Measurements from ENCODE around the gene RRP36. TPM values are rescaled to one million over a fixed set of nuclear protein-coding genes. Genes with fewer than 3 reads are reported as not detected.

Gene RRP36
- total and polyA plus RNA-seq, 2 of the 8 experiments (the other 6 are each of a cell fraction or from before 2014, with no cell fraction given): 33.9 to 92.3 TPM

DNA sequence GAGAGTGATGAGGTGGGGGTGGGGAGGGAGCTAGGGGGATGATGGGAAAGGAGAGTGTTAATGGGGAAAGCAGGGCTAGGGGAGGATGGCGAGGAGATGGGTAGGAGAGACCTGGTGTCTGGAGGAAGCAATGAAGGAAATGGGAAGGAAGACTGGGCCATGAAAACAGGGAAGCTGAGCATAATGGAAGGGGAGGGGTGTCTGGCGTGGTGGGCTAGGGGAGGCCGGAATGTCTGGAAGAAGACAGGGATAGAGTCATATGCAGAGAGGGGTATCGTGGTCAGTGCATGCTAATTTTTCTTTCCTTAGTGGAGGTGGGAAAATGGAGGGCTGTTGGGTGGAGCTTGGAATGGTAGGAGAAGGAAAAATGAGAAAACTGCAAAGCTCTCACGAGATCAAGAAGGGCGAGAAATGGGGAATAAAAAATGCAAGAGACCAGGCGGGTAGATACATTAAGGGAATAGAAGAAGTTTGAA lies 7.0 kb upstream of the RRP36 start (continued):
- TF ChIP-seq NANOG (IDR thresholded peaks at IDR 0.05; ENCODE audit: insufficient read depth, low read depth, low read length, poor library complexity, severe bottlenecking) (no peak), RFX5 (IDR thresholded peaks at IDR 0.05; ENCODE audit: borderline replicate concordance, low read depth, low read length) (no peak), BRCA1 (IDR thresholded peaks at IDR 0.05; ENCODE audit: low read depth, low read length) (no peak), YY1 (IDR thresholded peaks at IDR 0.05; ENCODE audit: low read depth, low read length) (peak; percentile 34; the same call in 1 of the 2 replicates), KDM4A (IDR thresholded peaks at IDR 0.05; ENCODE audit: low read depth, low read length, severe bottlenecking) (peak; percentile 17), SAP30 (IDR thresholded peaks at IDR 0.05; ENCODE audit: insufficient read depth, insufficient replicate concordance, low read length) (no peak), CTBP2 (IDR thresholded peaks at IDR 0.05; ENCODE audit: borderline replicate concordance, insufficient read depth, insufficient read length, low read length) (no peak), SIRT6 (IDR thresholded peaks at IDR 0.05; ENCODE audit: low read length) (no peak), CBX5 (IDR thresholded peaks at IDR 0.05; ENCODE audit: low read depth, low read length) (no peak)
- TF ChIP-seq, protein P1, sequence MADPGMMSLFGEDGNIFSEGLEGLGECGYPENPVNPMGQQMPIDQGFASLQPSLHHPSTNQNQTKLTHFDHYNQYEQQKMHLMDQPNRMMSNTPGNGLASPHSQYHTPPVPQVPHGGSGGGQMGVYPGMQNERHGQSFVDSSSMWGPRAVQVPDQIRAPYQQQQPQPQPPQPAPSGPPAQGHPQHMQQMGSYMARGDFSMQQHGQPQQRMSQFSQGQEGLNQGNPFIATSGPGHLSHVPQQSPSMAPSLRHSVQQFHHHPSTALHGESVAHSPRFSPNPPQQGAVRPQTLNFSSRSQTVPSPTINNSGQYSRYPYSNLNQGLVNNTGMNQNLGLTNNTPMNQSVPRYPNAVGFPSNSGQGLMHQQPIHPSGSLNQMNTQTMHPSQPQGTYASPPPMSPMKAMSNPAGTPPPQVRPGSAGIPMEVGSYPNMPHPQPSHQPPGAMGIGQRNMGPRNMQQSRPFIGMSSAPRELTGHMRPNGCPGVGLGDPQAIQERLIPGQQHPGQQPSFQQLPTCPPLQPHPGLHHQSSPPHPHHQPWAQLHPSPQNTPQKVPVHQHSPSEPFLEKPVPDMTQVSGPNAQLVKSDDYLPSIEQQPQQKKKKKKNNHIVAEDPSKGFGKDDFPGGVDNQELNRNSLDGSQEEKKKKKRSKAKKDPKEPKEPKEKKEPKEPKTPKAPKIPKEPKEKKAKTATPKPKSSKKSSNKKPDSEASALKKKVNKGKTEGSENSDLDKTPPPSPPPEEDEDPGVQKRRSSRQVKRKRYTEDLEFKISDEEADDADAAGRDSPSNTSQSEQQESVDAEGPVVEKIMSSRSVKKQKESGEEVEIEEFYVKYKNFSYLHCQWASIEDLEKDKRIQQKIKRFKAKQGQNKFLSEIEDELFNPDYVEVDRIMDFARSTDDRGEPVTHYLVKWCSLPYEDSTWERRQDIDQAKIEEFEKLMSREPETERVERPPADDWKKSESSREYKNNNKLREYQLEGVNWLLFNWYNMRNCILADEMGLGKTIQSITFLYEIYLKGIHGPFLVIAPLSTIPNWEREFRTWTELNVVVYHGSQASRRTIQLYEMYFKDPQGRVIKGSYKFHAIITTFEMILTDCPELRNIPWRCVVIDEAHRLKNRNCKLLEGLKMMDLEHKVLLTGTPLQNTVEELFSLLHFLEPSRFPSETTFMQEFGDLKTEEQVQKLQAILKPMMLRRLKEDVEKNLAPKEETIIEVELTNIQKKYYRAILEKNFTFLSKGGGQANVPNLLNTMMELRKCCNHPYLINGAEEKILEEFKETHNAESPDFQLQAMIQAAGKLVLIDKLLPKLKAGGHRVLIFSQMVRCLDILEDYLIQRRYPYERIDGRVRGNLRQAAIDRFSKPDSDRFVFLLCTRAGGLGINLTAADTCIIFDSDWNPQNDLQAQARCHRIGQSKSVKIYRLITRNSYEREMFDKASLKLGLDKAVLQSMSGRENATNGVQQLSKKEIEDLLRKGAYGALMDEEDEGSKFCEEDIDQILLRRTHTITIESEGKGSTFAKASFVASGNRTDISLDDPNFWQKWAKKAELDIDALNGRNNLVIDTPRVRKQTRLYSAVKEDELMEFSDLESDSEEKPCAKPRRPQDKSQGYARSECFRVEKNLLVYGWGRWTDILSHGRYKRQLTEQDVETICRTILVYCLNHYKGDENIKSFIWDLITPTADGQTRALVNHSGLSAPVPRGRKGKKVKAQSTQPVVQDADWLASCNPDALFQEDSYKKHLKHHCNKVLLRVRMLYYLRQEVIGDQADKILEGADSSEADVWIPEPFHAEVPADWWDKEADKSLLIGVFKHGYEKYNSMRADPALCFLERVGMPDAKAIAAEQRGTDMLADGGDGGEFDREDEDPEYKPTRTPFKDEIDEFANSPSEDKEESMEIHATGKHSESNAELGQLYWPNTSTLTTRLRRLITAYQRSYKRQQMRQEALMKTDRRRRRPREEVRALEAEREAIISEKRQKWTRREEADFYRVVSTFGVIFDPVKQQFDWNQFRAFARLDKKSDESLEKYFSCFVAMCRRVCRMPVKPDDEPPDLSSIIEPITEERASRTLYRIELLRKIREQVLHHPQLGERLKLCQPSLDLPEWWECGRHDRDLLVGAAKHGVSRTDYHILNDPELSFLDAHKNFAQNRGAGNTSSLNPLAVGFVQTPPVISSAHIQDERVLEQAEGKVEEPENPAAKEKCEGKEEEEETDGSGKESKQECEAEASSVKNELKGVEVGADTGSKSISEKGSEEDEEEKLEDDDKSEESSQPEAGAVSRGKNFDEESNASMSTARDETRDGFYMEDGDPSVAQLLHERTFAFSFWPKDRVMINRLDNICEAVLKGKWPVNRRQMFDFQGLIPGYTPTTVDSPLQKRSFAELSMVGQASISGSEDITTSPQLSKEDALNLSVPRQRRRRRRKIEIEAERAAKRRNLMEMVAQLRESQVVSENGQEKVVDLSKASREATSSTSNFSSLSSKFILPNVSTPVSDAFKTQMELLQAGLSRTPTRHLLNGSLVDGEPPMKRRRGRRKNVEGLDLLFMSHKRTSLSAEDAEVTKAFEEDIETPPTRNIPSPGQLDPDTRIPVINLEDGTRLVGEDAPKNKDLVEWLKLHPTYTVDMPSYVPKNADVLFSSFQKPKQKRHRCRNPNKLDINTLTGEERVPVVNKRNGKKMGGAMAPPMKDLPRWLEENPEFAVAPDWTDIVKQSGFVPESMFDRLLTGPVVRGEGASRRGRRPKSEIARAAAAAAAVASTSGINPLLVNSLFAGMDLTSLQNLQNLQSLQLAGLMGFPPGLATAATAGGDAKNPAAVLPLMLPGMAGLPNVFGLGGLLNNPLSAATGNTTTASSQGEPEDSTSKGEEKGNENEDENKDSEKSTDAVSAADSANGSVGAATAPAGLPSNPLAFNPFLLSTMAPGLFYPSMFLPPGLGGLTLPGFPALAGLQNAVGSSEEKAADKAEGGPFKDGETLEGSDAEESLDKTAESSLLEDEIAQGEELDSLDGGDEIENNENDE (IDR thresholded peaks at IDR 0.05; ENCODE audit: insufficient replicate concordance, low read length): no peak
- TF ChIP-seq, protein P2, sequence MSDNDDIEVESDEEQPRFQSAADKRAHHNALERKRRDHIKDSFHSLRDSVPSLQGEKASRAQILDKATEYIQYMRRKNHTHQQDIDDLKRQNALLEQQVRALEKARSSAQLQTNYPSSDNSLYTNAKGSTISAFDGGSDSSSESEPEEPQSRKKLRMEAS (IDR thresholded peaks at IDR 0.05): no peak
